ENCODE data around the gene HS3ST3B1.

HS3ST3B1 gene

DNA sequence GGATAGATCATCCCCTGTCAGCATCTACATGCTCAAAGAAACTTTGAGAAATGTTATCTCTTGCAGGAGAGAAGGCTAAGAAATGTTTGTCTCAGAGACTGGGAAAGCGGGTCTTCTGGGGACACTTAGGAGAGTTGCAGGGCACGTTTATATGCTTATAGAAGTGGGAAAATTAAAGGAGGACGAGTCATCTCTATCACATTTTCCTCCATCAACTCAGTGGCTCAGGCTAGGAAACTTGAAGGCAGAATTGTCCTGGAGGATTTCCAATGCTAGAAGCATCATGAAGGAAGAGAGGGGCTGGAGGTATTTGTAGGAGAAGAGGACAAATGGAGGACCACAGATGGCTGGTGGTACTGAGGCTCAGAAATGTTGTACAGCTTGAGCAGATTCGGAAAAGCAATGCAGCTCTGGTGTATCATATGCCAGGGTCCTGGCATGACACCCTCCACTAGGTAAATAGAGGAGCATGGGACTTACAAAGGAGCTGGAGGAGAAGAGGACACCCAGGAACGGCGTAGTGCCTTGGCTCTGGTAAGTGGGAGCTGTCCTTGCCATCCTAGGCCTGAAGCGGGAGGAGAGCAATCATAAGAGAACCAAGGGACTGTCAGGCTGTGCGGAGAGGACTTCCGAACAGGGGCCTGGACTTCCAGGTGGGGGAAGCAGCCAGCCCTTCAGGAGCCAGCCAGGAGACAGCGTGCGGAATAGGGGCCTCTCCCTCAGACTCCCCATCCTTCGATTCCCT lies 4.5 kb upstream of the HS3ST3B1 start:
- no peak overlapping the region for H3K27ac ChIP-seq (ENCODE audit: extremely low read depth, low read depth, low read length)
- TF ChIP-seq ZNF837 (tag by site-specific recombination; IDR thresholded peaks at IDR 0.05) = no peak
- TF ChIP-seq ZNF133 (tag by site-specific recombination; IDR thresholded peaks at IDR 0.05) = no peak
- TF ChIP-seq, protein P1, sequence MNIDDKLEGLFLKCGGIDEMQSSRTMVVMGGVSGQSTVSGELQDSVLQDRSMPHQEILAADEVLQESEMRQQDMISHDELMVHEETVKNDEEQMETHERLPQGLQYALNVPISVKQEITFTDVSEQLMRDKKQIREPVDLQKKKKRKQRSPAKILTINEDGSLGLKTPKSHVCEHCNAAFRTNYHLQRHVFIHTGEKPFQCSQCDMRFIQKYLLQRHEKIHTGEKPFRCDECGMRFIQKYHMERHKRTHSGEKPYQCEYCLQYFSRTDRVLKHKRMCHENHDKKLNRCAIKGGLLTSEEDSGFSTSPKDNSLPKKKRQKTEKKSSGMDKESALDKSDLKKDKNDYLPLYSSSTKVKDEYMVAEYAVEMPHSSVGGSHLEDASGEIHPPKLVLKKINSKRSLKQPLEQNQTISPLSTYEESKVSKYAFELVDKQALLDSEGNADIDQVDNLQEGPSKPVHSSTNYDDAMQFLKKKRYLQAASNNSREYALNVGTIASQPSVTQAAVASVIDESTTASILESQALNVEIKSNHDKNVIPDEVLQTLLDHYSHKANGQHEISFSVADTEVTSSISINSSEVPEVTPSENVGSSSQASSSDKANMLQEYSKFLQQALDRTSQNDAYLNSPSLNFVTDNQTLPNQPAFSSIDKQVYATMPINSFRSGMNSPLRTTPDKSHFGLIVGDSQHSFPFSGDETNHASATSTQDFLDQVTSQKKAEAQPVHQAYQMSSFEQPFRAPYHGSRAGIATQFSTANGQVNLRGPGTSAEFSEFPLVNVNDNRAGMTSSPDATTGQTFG (tag by site-specific recombination; IDR thresholded peaks at IDR 0.05; ENCODE audit: borderline replicate concordance) = no peak
- no peak for TF ChIP-seq ZNF521 (tag by site-specific recombination; IDR thresholded peaks at IDR 0.05)
- no peak for TF ChIP-seq ZNF239 (tag by site-specific recombination; IDR thresholded peaks at IDR 0.05)
- TF ChIP-seq ZNF394 (tag by site-specific recombination; IDR thresholded peaks at IDR 0.05; ENCODE audit: borderline replicate concordance) = no peak
- TF ChIP-seq TRIM28 (IDR thresholded peaks at IDR 0.05; ENCODE audit: borderline replicate concordance, low read length) = no peak
- no peak for TF ChIP-seq ZNF621 (tag by site-specific recombination; IDR thresholded peaks at IDR 0.05)
- TF ChIP-seq, protein P2, sequence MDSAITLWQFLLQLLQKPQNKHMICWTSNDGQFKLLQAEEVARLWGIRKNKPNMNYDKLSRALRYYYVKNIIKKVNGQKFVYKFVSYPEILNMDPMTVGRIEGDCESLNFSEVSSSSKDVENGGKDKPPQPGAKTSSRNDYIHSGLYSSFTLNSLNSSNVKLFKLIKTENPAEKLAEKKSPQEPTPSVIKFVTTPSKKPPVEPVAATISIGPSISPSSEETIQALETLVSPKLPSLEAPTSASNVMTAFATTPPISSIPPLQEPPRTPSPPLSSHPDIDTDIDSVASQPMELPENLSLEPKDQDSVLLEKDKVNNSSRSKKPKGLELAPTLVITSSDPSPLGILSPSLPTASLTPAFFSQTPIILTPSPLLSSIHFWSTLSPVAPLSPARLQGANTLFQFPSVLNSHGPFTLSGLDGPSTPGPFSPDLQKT (IDR thresholded peaks at IDR 0.05; ENCODE audit: borderline replicate concordance, low read depth, low read length) = no peak
- peaks cover 7% of the 10 kb centered on the region for H3K4me1 ChIP-seq (ENCODE audit: control insufficient read depth, insufficient read depth, low read length)
- CTCF ChIA-PET = interaction anchor here (0.6 kb wide), 1 partner anchor 61 kb away, joined by 3 read pairs; no protein-coding TSS in a partner anchor
- POLR2A ChIA-PET = interaction anchor here (0.8 to 1.6 kb wide), 2 partner anchors 11 kb away, joined by 3 read pairs; no protein-coding TSS in a partner anchor
- no peaks in the 10 kb centered on the region for H3K9me3 ChIP-seq (ENCODE audit: control insufficient read depth, insufficient read depth, low read depth, low read length)
- H3K36me3 ChIP-seq (ENCODE audit: control insufficient read depth in 2 of 2, insufficient read depth in 1 of 2, low read length in 2 of 2) = no peaks in the 10 kb centered on the region
- H3K4me3 ChIP-seq (ENCODE audit: low read depth, low read length) = no peak overlapping the region

DNA sequence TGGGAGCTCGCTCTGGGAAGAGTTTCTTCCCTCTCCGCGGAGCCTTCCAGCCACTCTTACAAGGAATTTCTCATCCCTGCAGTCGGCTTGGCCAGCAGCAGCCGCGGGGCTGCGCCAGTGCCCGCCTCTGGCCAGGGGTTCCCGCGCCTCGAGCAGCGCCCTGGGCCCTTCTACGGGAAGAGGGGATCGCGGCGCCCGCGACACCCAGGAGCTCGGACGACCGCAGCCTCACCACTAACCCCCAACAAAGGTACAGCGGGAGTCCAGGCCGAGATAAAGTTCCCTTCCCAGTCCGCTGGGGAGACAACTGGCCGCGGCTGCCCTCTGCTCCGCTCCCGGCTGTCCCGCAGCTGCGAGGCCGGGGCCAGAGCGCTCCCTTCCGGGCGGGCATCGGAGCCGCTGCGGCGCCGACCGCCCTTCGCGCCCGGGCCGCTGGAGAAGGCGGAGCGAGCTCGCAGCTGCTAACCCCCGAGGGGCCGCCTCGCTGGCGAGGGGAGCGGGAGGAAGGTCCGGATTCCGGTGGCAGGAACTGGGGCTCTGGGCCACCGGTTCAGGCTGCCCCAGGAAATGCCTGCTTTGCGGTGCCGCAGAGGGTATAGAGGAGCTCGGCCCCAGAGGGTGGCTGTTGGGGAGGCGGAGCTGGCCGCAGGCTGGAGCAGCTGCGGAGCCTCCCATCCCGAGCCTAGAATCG lies 3.6 kb upstream of the HS3ST3B1 start:
- Histone ChIP-seq H3K36me3 (ENCODE audit: control insufficient read depth in 2 of 2, insufficient read depth in 1 of 2, low read length in 2 of 2) (no peaks in the 10 kb centered on the region), H3K4me3 (ENCODE audit: low read depth, low read length) (peak overlapping the region; percentile 48), H3K9me3 (ENCODE audit: control insufficient read depth, insufficient read depth, low read depth, low read length) (no peaks in the 10 kb centered on the region), H3K27ac (ENCODE audit: extremely low read depth, low read depth, low read length) (peak overlapping the region; percentile 47; the same call in 1 of the 2 replicates), H3K4me1 (ENCODE audit: control insufficient read depth, insufficient read depth, low read length) (peaks cover 7% of the 10 kb centered on the region)
- ChIA-PET CTCF (interaction anchor here (0.6 to 1.1 kb wide), 5 partner anchors 184 to 1027 kb away, joined by 3 to 5 read pairs (median 3); no protein-coding TSS in a partner anchor), POLR2A (interaction anchor here (0.8 to 1.6 kb wide), 2 partner anchors 10 to 12 kb away, joined by 3 read pairs; no protein-coding TSS in a partner anchor)
- TF ChIP-seq ZNF521 (tag by site-specific recombination; IDR thresholded peaks at IDR 0.05) = no peak
- TF ChIP-seq KLF7 (tag by site-specific recombination; IDR thresholded peaks at IDR 0.05; ENCODE audit: borderline replicate concordance) = no peak
- TF ChIP-seq, protein P3, sequence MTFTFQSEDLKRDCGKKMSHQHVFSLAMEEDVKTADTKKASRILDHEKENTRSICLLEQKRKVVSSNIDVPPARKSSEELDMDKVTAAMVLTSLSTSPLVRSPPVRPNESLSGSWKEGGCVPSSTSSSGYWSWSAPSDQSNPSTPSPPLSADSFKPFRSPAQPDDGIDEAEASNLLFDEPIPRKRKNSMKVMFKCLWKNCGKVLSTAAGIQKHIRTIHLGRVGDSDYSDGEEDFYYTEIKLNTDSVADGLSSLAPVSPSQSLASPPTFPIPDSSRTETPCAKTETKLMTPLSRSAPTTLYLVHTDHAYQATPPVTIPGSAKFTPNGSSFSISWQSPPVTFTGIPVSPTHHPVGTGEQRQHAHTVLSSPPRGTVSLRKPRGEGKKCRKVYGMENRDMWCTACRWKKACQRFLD (tag by site-specific recombination; IDR thresholded peaks at IDR 0.05) = no peak
- TF ChIP-seq ZNF830 (tag by site-specific recombination; IDR thresholded peaks at IDR 0.05; ENCODE audit: low read depth) = no peak
- TF ChIP-seq ZNF324 (tag by site-specific recombination; IDR thresholded peaks at IDR 0.05) = no peak
- TF ChIP-seq ZNF544 (tag by site-specific recombination; IDR thresholded peaks at IDR 0.05) = no peak
- no peak for TF ChIP-seq ZNF211 (tag by site-specific recombination; IDR thresholded peaks at IDR 0.05; ENCODE audit: low read depth)
- TF ChIP-seq, protein P4, sequence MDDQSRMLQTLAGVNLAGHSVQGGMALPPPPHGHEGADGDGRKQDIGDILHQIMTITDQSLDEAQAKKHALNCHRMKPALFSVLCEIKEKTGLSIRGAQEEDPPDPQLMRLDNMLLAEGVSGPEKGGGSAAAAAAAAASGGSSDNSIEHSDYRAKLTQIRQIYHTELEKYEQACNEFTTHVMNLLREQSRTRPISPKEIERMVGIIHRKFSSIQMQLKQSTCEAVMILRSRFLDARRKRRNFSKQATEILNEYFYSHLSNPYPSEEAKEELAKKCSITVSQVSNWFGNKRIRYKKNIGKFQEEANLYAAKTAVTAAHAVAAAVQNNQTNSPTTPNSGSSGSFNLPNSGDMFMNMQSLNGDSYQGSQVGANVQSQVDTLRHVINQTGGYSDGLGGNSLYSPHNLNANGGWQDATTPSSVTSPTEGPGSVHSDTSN (CRISPR knock-in tag; IDR thresholded peaks at IDR 0.05) = no peak
- no peak for TF ChIP-seq ZNF626 (tag by site-specific recombination; IDR thresholded peaks at IDR 0.05)
- no peak for TF ChIP-seq ZNF426 (tag by site-specific recombination; IDR thresholded peaks at IDR 0.05)
- TF ChIP-seq ZNF785 (tag by site-specific recombination; IDR thresholded peaks at IDR 0.05) = no peak
- no peak for TF ChIP-seq SCRT1 (tag by site-specific recombination; IDR thresholded peaks at IDR 0.05; ENCODE audit: borderline replicate concordance)
- TF ChIP-seq, protein P5, sequence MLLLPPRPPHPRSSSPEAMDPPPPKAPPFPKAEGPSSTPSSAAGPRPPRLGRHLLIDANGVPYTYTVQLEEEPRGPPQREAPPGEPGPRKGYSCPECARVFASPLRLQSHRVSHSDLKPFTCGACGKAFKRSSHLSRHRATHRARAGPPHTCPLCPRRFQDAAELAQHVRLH (tag by site-specific recombination; IDR thresholded peaks at IDR 0.05) = no peak
- no peak for TF ChIP-seq SCRT2 (tag by site-specific recombination; IDR thresholded peaks at IDR 0.05)
- 0 out of 2 replicates have a peak, but pooled peaks have one; percentile 62 for TF ChIP-seq ZSCAN30 (tag by site-specific recombination; IDR thresholded peaks at IDR 0.05)
- TF ChIP-seq, protein P6, sequence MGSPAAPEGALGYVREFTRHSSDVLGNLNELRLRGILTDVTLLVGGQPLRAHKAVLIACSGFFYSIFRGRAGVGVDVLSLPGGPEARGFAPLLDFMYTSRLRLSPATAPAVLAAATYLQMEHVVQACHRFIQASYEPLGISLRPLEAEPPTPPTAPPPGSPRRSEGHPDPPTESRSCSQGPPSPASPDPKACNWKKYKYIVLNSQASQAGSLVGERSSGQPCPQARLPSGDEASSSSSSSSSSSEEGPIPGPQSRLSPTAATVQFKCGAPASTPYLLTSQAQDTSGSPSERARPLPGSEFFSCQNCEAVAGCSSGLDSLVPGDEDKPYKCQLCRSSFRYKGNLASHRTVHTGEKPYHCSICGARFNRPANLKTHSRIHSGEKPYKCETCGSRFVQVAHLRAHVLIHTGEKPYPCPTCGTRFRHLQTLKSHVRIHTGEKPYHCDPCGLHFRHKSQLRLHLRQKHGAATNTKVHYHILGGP (tag by site-specific recombination; IDR thresholded peaks at IDR 0.05) = no peak
- no peak for TF ChIP-seq ZFHX2 (tag by site-specific recombination; conservative IDR thresholded peaks at IDR 0.05)
- no peak for TF ChIP-seq HOXA7 (CRISPR knock-in tag; IDR thresholded peaks at IDR 0.05; ENCODE audit: borderline replicate concordance)
